Left ventricle myocardium inferior (tissue), 1 donor: ENCODE data around the gene RTL3. TPM values are rescaled to one million over a fixed set of nuclear protein-coding genes. Genes with fewer than 3 reads are reported as not detected.
A peak's percentile ranks its signal among the peaks of the same experiment; 100 is the strongest.
"Not testable (repeated sequence)": the region's sequence is repeated elsewhere in the genome, so short reads cannot be mapped to it uniquely, and the experiment has no call there.

Source experiments
- DNase-seq: peaks from one replicate; pipeline ENCODE4 v3.0.0-alpha.2; 2020
- H3K27ac ChIP-seq: fragments of 200-600 bp; replicated peaks from 2 replicates; pipeline ENCODE4 v1.8.0; 2021
- H3K27me3 ChIP-seq: fragments of 200-600 bp; 2 replicates; pipeline ENCODE4 v1.8.0; 2021; ENCODE audit warnings: low read depth
- H3K36me3 ChIP-seq: fragments of 200-600 bp; 2 replicates; pipeline ENCODE4 v1.8.0; 2021
- H3K4me1 ChIP-seq: fragments of 200-600 bp; 2 replicates; pipeline ENCODE4 v1.8.0; 2021
- H3K4me3 ChIP-seq: fragments of 200-600 bp; 2 replicates; pipeline ENCODE4 v1.8.0; 2021; ENCODE audit warnings: mild to moderate bottlenecking, moderate library complexity
- H3K9me3 ChIP-seq: fragments of 200-600 bp; replicated peaks from 2 replicates; pipeline ENCODE4 v1.8.0; 2021
- CTCF ChIP-seq: fragments of 200-600 bp; IDR thresholded peaks from 2 replicates; pipeline ENCODE4 v1.8.0; 2021; ENCODE audit warnings: antibody characterized with exemption, mild to moderate bottlenecking, borderline replicate concordance
- intact Hi-C: fragments of 100-400 bp; cut with micrococcal nuclease; formaldehyde crosslinking; loops from one replicate; pipeline ENCODE4 v1.11.0; 2022
- total RNA-seq: library from RNA; stranded (reverse); fragmentation: NEBNext Ultra II Directional; extraction: Animal tissue kit (Norgen Biotek cat#: 25700); gene quantifications from one replicate; pipeline ENCODE4 v1.2.1, GENCODE V29; 2021
- donor health status: DM: no; HTN: yes; CAD: no; lungs with severe emphysema.

Gene RTL3
- total RNA-seq, 1 donor from 2014 or later = 0.14 TPM

GRCh38 chrX:78643096-78643495 lies 16.0 kb downstream of the RTL3 start:
- Histone ChIP-seq H3K4me3 (no peak overlapping the region), H3K27me3 (no peaks in the 10 kb centered on the region), H3K27ac (no peak overlapping the region), H3K9me3 (peaks cover 7% of the 10 kb centered on the region), H3K36me3 (no peaks in the 10 kb centered on the region), H3K4me1 (no peaks in the 10 kb centered on the region)
- DNase-seq = no peak
- intact Hi-C loops = no loop called here
- TF ChIP-seq CTCF = no peak

- H3K36me3 ChIP-seq, intact Hi-C loops, DNase-seq, H3K27ac ChIP-seq, H3K4me3 ChIP-seq, H3K27me3 ChIP-seq, H3K4me1 ChIP-seq: not testable (repeated sequence)
- peaks cover 13% of the 10 kb centered on the region for H3K9me3 ChIP-seq
Measured at GRCh38 chrX:78636096-78636495, 23.0 kb downstream of the RTL3 start.

- no peak for DNase-seq
- intact Hi-C loops = no loop called here
- no peaks in the 10 kb centered on the region for H3K9me3 ChIP-seq
- no peaks in the 10 kb centered on the region for H3K27me3 ChIP-seq
- H3K36me3 ChIP-seq = no peaks in the 10 kb centered on the region
- H3K4me3 ChIP-seq = no peak overlapping the region
- peak overlapping the region; percentile 59 for H3K27ac ChIP-seq
- H3K4me1 ChIP-seq = no peaks in the 10 kb centered on the region
- TF ChIP-seq CTCF = no peak
Measured at GRCh38 chrX:78624962-78625909, 33.9 kb downstream of the RTL3 start.

GRCh38 chrX:78624426-78624825 lies 34.7 kb downstream of the RTL3 start:
- no peak for TF ChIP-seq CTCF
- H3K27ac ChIP-seq = peak overlapping the region; percentile 55
- intact Hi-C loops = no loop called here

GRCh38 chrX:78622831-78623230 lies 36.3 kb downstream of the RTL3 start:
- DNase-seq = no peak
- no peak overlapping the region for H3K27ac ChIP-seq
- H3K27me3 ChIP-seq = no peaks in the 10 kb centered on the region
- H3K4me1 ChIP-seq = no peaks in the 10 kb centered on the region
- no peak overlapping the region for H3K4me3 ChIP-seq
- intact Hi-C loops = no loop called here
- no peaks in the 10 kb centered on the region for H3K36me3 ChIP-seq
- H3K9me3 ChIP-seq = no peaks in the 10 kb centered on the region
- no peak for TF ChIP-seq CTCF

More at GRCh38 chrX:78624426-78624825, 34.7 kb downstream of the RTL3 start:
- no peaks in the 10 kb centered on the region for H3K27me3 ChIP-seq
- H3K4me3 ChIP-seq = no peak overlapping the region
- no peak for DNase-seq
- no peaks in the 10 kb centered on the region for H3K36me3 ChIP-seq
- no peaks in the 10 kb centered on the region for H3K9me3 ChIP-seq
- no peaks in the 10 kb centered on the region for H3K4me1 ChIP-seq

- Histone ChIP-seq H3K4me3 (no peak overlapping the region), H3K27ac (no peak overlapping the region), H3K4me1 (no peaks in the 10 kb centered on the region), H3K9me3 (no peaks in the 10 kb centered on the region), H3K36me3 (no peaks in the 10 kb centered on the region), H3K27me3 (no peaks in the 10 kb centered on the region)
- intact Hi-C loops = no loop called here
- DNase-seq = peak; percentile 17
- TF ChIP-seq CTCF = no peak
Measured at GRCh38 chrX:78619834-78620233, 39.3 kb downstream of the RTL3 start.
